ENCODE data around the gene SWSAP1.

GRCh38 chr19:11363881-11364280, 10.6 kb upstream of the SWSAP1 start:
- TF ChIP-seq CTCF (IDR thresholded peaks at IDR 0.05 in 2 of 3, conservative IDR thresholded peaks at IDR 0.05 in 1 of 3; ENCODE audit: borderline replicate concordance in 1 of 3, insufficient read depth in 1 of 3, low read depth in 2 of 3, low read length in 2 of 3) (no peak), ATF3 (IDR thresholded peaks at IDR 0.05) (no peak), POLR2A (IDR thresholded peaks at IDR 0.05; ENCODE audit: borderline replicate concordance, extremely low read depth, insufficient read depth, insufficient read length) (no peak), REST (IDR thresholded peaks at IDR 0.05; ENCODE audit: low read depth) (no peak), POLR2AphosphoS5 (IDR thresholded peaks at IDR 0.05; ENCODE audit: low read depth, low read length) (no peak), EZH2phosphoT487 (IDR thresholded peaks at IDR 0.05; ENCODE audit: borderline replicate concordance) (no peak), ZNF274 (IDR thresholded peaks at IDR 0.05; ENCODE audit: low read depth, low read length) (no peak), EGR1 (IDR thresholded peaks at IDR 0.05; ENCODE audit: low read depth) (no peak), YY1 (IDR thresholded peaks at IDR 0.05; ENCODE audit: extremely low read depth, insufficient replicate concordance, low read depth, low read length) (no peak), EZH2 (IDR thresholded peaks at IDR 0.05) (no peak), SIN3A (IDR thresholded peaks at IDR 0.05; ENCODE audit: low read depth) (no peak), SP1 (IDR thresholded peaks at IDR 0.05; ENCODE audit: low read depth) (no peak), RAD21 (IDR thresholded peaks at IDR 0.05; ENCODE audit: low read depth) (no peak)
- TF ChIP-seq, protein P1, sequence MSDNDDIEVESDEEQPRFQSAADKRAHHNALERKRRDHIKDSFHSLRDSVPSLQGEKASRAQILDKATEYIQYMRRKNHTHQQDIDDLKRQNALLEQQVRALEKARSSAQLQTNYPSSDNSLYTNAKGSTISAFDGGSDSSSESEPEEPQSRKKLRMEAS (IDR thresholded peaks at IDR 0.05): no peak
